Astrocyte of the spinal cord (primary cell): ENCODE data around the gene MRPL46.

Source experiments
- DNase-seq: peaks from one replicate; pipeline ENCODE4 v3.0.0; 2011; ENCODE audit warnings: low read depth, low spot score
- H3K4me3 ChIP-seq: 2 replicates; pipeline ENCODE4 v1.5.1; 2011; ENCODE audit warnings: low read depth, mild to moderate bottlenecking, low read length, moderate library complexity
- in situ Hi-C: cut with HindIII; loops from 2 replicates; pipeline ENCODE4 v1.10.0; 2017; ENCODE audit warnings: low sequenced_read_pairs
- TF ChIP-seq, protein P1 (sequence below): IDR thresholded peaks from 2 replicates; pipeline ENCODE4 v1.5.1; 2012; ENCODE audit warnings: low read depth, mild to moderate bottlenecking, low read length, inconsistent platforms

MRPL46 gene

DNA sequence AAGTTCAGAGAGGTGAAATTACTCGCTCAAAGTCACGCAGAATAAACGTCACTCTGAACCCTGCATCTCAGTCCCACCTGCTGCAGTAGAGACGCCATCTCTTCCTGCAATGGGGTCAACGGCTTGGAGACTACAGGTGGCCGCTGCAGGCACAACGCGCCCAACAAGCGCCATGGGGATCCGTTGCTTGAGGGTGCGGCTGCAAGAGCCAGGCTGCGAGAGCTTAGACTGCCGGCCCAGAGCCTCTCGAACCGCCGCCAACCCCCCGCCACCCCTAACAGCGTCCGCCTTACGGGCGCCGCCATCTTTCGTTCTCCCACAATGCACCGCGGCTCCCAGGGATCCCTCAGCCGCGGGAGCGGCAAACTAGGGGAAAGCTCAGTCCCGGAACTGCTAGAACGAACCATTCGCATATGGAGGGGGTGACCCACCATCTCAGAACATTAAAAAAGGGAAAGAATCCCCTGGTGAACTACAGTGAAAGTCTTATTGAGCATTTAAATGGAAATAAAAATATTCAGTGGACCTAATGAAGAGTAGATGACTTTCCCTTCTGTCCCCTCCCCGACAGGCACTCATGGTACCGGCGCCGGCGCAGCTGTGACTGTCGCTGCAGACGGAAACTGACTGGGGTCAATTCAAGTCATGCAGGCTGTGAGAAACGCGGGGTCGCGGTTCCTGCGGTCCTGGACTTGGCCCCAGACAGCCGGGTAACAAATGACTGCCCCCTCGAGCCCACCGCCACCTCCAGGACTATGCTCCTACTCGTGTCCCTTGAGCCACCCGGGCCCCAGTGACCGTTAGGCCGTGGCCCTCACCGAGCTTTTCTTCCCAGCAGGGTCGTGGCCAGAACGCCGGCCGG lies at the start of gene MRPL46, which contains the start of gene MRPS11:
TSS of gene MRPL46 (minus strand) at position 316 of the 862 bp plus-strand sequence. CDS start at position 305, 11 bp downstream.
TSS of gene MRPS11 (plus strand) at position 636 of the 862 bp plus-strand sequence. CDS start at position 646, 10 bp downstream.
- TF ChIP-seq, protein P1, sequence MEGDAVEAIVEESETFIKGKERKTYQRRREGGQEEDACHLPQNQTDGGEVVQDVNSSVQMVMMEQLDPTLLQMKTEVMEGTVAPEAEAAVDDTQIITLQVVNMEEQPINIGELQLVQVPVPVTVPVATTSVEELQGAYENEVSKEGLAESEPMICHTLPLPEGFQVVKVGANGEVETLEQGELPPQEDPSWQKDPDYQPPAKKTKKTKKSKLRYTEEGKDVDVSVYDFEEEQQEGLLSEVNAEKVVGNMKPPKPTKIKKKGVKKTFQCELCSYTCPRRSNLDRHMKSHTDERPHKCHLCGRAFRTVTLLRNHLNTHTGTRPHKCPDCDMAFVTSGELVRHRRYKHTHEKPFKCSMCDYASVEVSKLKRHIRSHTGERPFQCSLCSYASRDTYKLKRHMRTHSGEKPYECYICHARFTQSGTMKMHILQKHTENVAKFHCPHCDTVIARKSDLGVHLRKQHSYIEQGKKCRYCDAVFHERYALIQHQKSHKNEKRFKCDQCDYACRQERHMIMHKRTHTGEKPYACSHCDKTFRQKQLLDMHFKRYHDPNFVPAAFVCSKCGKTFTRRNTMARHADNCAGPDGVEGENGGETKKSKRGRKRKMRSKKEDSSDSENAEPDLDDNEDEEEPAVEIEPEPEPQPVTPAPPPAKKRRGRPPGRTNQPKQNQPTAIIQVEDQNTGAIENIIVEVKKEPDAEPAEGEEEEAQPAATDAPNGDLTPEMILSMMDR, result no peak
- H3K4me3 ChIP-seq, result peak within 1 kb of the TSS; percentile 69
- in situ Hi-C loops, result no loop called here
- peak; percentile 91 for DNase-seq

DNA sequence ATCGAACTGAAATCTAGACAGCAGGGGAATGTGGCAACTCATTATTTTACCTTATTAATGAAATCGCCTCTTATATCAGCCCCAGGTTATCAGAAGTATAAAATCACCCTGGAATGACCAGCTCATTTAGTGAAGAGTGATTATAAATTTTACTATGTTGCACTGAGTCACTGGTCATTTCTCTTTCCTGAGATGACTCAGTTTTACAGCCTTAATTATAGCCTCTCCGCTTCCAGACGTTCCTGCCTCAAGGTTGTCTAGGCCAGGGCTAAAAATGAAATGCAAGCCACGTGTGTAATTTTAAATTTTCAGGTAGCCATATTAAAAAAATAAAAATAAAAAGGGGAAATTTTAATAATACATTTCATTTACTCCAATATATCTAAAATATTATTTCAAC lies 46.0 kb upstream of the MRPL46 start:
- TF ChIP-seq, protein P1, result no peak
- no peak overlapping the region for H3K4me3 ChIP-seq
- in situ Hi-C loops, result no loop called here
- peak; percentile 23 for DNase-seq

DNA sequence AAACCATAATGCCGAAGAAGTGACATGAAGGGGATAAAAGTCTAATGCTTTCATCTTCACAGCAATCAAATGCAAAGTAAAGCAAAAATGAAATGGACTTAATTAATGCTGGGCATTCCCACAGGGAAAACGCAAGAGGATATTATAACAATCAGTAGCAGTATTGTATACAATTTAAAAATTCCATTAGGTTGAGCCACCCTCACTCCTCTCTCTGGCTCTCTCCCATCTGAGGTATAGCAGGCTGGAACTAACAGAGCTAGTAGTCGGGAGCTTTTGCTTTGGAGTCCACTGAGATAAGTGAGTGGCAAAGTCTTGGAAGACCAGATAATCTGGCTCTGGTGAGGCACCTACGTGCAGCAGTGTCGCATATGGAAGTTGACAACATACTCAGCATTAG lies 45.4 kb upstream of the MRPL46 start:
- TF ChIP-seq, protein P1, result no peak
- in situ Hi-C loops, result no loop called here
- no peak for DNase-seq
- H3K4me3 ChIP-seq, result no peak overlapping the region

DNA sequence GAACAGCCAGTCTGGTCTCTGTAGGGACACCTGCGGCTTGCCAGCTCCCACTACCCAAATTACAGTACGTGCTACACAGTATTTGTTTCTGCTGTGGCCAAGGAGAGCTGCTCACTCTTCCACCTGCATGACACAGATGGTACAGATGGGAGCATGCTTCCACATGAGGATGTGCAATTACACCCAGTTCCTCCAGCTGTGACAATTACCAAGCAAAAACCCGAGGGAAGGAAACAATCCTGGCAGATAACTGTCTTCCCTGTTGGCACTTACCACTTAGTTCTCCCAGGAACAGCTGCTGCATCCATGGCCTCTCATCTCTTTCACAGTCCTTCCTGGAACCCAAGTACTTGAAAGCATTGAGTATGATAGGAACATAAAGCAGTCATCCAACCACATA lies 44.9 kb upstream of the MRPL46 start:
- DNase-seq, result no peak
- in situ Hi-C loops, result no loop called here

DNA sequence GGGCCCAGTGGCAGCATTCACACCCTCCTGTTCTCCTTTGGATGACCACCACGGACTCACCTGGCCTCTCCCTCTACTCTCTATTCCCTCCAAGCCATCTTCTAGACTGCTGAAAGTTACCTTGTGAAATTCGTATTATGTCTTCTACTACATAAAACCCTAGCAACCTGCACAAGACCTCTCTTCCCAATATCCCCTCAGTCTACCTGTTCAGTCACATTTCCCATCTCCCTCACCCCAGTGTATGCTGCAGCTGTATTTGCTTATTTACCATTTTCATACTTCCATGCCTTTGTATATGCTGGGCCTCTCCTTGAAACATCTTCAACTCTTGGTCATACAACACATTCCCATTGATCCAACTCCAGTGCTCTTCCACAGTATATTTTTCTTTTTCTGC lies 44.0 kb upstream of the MRPL46 start:
- no peak overlapping the region for H3K4me3 ChIP-seq
- in situ Hi-C loops, result no loop called here
- no peak for DNase-seq
- TF ChIP-seq, protein P1, result no peak

More for the DNA sequence above, 44.9 kb upstream of the MRPL46 start:
- H3K4me3 ChIP-seq, result no peak overlapping the region
- TF ChIP-seq, protein P1, result no peak

DNA sequence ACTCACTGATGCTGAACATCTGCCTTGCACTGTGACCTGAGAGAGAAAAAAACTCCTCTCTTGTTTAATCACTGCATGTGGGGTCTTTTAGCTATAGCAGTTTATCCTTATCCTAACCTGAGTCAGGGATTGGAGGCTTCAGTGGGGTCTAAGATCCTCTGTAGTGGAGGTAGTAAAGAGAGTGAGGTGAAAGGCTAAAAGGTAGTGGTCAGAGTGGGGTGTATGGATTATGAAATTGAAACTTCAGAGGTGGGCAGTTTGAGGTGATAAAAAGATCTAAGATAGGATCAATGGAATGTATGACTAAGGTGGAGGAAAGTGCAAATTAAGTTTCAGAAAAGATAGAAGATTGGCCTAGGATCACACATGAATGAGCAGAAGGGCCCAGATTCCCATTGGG lies 42.8 kb upstream of the MRPL46 start:
- DNase-seq, result no peak
- H3K4me3 ChIP-seq, result no peak overlapping the region
- in situ Hi-C loops, result no loop called here
- TF ChIP-seq, protein P1, result no peak
